HT-29 (cell line): Measurements from ENCODE around the gene ATP2B3. TPM values are rescaled to one million over a fixed set of nuclear protein-coding genes. Genes with fewer than 3 reads are reported as not detected.

Experiments
- DNase-seq: peaks from one replicate; pipeline ENCODE4 v3.0.0-alpha.2; 2015; ENCODE audit warnings: low spot score
- total RNA-seq: library from RNA; depleted of rRNA; stranded (reverse); fragments of >200 nt; shearing (Covaris generic); gene quantifications from 2 replicates; pipeline ENCODE4 v1.2.3, GENCODE V29; 2014; rRNA removed

Gene ATP2B3
- not detected in 2 replicates for total RNA-seq

- DNase-seq, result no peak
Measured at GRCh38 chrX:153517423-153517822, at the start of gene ATP2B3. Gene ATP2B3, plus strand, starts transcription at chrX:153517642. Its CDS starts 18,606 bp downstream, at chrX:153536248.

DNA sequence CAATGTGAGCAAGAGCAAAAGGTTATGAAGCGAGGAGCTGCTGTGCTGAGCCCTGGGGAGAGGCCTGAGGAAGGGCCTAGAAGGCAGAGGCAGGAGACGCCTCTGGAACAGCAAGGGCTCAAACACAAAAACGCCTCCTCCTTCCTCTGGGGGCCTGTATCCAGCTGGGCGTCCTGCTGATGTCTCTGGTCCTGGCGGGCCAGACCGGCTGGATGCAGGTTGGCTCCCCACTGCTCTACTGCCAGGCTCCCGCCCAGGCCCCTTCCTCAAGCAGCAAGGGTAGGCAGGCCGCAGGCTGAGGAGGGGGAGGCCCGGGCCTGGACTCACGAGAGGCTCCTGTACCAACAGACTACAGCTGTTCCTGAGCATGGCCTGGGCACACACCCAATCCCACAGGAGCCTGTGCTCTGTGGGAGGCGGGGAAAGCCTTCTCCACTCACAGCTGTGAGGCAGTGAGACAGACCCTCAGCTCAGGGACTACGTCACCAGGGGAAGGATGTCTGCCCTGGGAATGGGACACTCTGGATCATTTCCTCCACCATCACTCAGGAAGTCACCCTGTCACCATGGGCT, 49.3 kb upstream of the ATP2B3 start:
- no peak for DNase-seq

- peak; percentile 57 for DNase-seq
Measured at GRCh38 chrX:153469811-153470410, 47.5 kb upstream of the ATP2B3 start.

DNA sequence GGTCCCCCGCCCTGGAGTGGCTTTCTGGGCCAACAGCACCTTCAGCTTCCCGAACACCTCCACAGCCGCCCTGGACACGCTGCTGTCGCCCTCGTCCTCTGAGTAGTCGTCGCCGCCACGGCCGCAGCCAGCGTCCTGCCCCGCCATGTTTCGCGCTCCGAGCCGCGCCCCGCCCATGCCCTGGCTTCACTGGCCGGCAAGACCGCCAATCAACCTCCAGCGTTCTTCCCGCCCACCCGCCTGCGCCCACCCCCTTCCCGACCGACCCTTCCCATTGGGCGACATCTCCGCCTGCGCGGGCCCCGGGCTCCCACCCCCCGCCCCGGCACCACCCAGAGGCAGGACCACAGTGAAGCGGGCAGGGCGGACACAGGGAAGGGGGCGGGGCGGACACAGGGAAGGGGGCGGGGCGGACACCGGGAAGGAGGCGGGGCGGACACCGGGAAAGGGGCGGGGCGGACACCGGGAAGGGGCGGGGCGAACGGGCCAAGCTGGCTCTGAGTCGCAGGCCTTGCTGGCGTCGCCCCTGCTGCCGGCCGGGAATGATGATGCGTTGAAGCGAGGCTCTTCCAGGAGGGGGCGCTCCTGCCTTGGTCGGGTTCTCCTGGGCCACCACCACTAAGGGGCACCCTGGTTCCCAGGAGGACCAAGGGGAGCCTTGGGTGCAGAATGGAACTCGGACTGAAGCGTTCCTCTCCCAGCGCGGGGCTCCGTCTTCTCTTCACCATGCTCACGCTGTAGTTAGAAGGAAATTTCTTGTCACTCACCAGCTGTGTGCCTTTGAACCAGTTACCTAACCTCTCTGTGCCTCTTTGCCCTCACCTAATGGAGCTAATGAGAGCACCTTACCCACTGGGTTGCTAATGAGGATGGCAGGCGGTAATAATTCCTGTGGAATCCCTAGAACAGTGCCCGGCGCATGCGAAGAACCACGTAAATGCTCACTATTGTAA, 46.8 kb upstream of the ATP2B3 start, which contains the start of gene HAUS7:
Gene HAUS7, minus strand, starts transcription at position 166 of the 953 bp plus-strand sequence. Its CDS starts 19 bp downstream, at position 147.
- DNase-seq, result peak; percentile 96

- DNase-seq, result no peak
Measured at GRCh38 chrX:153471663-153472280, 45.7 kb upstream of the ATP2B3 start.

- no peak for DNase-seq
Measured at GRCh38 chrX:153473126-153473525, 44.3 kb upstream of the ATP2B3 start.

GRCh38 chrX:153474266-153474665, 43.2 kb upstream of the ATP2B3 start:
- DNase-seq, result no peak

- no peak for DNase-seq
Measured at GRCh38 chrX:153474718-153475117, 42.7 kb upstream of the ATP2B3 start.

DNA sequence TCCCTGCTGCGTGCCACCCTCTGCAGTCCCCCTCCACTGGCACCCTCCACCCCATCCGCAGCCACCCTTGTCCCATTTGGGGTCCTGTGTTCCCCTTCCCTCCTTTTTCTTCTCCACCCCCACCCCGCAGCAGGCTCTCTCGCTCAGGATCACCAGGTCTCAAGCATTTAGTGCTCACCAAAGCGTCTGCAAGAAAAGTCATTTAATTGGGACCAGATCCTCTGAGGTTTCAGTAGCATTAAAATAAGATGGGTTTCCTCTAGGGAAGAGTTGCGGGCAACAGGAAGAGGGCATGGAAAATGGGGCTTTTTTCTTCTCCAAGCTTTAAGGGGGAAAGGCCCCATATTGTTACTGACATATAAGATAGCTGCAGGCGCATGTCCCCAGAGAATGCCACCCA, 42.2 kb upstream of the ATP2B3 start:
- DNase-seq, result no peak

DNA sequence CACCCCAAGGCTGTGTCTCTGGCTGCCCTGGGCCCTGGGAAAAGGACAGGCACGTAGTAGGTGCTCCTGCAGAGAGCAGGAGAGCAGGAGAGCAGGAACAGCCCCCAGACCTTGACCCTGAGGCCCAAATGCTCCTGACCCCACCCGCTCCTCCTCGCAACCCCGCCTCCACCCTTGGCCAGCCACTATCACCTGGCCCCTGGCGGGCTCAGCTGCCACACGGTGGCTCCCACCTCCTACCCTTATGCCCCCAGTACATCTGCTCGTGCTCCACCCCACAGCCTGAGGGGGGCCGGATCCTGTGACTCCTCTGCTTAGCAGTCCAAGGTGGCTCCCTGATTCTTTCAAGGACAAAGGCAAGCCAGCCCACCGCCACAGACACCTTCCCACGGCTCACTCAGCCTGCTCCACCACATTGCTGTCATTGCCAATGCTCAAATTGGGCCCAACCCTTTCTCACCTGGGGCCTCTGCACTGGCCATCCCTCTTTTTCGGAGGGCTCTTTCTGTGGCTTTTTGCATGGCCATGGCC, 41.6 kb upstream of the ATP2B3 start:
- DNase-seq, result no peak

DNA sequence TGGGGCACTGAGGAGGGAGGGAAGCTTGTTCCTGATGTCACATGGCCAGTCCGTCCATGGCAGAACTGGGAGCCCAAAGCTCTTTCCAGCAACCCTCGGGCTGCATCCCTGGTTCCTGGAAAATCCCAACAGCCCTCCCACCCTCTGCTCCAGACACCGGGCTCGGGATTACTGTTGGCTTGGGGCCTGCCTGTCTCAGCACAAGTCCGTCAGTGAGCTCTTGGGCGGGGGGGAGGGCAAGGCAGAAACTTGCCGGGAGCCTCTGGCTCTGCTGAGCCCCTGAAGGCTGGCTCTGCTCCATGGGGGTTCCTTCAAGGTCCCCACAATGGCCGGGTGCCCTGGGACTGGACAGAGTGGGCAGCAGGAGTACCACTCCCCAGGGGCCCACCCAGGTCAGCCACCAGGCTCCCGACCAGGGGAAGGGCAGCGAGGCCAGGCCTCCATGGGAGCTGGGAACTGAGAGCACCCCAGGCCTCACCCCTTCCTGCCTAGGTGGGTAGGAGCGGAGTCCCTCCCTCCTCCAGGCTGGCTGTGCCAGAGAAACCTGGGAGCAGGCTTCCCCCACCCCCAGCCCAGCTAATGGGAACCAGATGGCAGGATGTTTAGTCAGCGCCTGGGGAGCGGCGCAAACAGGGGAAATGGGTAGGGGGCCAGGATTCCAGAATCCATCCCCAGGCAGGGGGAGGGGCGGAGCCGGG, 40.6 kb upstream of the ATP2B3 start:
- no peak for DNase-seq

DNA sequence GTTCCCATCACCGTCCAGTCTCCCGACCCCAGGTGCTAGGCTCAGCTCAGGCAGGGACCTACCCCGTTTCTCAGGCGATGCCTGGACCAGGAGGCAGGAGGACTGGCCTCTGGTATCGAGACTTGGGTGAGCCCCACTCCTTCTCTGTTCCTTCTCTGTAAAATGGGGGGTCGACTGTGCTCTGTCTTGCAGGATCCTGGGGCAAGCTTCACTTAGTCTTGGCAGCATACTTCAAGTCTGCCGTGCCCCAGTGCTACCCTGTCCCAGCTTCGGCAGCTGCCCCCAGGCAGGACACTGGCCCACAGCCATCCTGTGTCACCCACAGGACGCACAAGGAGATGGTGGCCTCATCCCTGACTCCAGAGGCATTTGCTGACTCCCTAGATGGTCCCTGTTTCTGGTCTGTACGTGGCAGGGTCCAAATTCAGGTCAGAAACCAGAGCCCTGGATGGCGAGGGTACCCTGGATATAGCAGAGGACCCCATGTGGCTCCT, 40.0 kb upstream of the ATP2B3 start:
- DNase-seq, result no peak

DNA sequence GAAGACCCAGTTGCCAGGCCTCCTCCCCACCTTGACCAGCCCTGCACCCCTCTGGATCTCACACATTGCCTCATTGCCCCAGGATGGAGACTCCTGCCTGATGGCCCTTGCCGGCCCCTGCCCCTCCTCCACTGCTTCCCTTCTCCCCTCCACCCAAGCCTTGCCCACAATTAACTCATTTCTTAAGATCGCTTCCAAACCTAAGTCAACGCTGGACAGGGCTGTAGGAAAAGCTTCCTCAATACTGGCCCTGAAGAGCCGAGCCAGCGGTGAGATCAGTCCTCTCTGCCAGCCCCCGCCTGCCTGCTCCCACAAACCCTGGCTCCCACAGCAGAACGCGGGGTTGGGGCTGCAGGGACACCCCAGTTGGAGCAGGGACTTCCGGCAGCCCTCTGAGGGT, 39.5 kb upstream of the ATP2B3 start:
- no peak for DNase-seq

- DNase-seq, result no peak
Measured at GRCh38 chrX:153478746-153479145, 38.7 kb upstream of the ATP2B3 start.

GRCh38 chrX:153481043-153481442, 36.4 kb upstream of the ATP2B3 start:
- no peak for DNase-seq

GRCh38 chrX:153482376-153483015, 34.9 kb upstream of the ATP2B3 start:
- no peak for DNase-seq

GRCh38 chrX:153485396-153486080, 31.9 kb upstream of the ATP2B3 start:
- no peak for DNase-seq

- no peak for DNase-seq
Measured at GRCh38 chrX:153486171-153486570, 31.3 kb upstream of the ATP2B3 start.

DNA sequence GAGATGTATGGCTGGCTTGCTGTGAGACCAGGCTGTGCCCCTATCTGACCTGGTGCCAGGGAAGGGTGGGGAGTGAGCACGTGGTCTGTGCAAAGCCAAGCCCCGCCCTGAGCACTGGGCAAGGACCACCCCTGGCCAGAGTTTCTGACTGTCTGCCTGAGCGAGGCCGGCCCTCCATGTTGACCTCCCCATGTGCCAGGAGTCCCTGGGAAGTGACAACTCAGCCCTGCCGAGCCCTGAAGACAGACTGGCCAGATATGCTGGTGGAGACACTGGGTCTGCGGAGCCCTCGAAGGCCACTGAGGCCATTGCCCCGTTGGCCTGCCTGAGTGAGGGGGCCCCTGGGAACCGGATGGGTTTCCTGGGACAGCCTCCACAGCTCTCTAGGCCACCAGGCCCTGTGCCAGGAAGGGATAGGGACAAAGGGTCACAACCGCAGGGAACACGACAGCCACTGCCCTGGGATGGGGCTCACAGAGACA, 29.8 kb upstream of the ATP2B3 start:
- DNase-seq, result peak; percentile 45
